HG03159 (cell line): Measurements from ENCODE around the gene NAA50.

Experiments
- ATAC-seq: cut with Tn5 transposase; IDR thresholded peaks from one replicate; pipeline ENCODE4 v1.9.1; 2021; ENCODE audit warnings: mild to moderate bottlenecking, moderate library complexity; ENCODE audit not compliant: unreplicated experiment

Gene NAA50

DNA sequence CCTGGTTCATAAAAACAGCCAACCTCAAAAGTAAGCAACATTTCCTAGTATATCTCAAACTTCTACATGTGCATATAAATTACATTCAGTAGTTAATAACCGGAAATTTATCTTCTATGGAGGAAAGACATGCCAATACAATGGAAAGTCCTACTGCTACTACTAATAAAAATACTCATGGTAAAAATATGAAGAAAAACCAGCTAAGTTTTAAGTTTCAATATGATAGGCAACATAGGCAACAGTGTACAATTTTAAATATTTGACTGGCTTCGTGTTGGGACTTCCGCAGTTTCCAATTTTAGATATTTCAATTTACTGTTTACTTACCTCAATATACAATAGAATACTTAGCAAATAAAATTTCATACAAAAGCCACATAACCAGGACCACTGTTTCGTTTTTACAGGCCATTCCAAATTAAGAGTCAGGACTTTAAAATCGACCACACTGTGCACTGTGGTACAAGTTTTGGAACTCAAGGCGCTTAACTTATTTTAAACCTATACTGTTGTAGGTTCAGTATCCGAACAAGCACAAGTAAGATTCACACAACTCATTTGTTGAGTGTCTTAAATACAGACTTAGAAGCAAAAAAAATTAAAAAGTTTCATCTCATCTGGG lies 2.9 kb downstream of the NAA50 start:
- ATAC-seq = no peak

GRCh38 chr3:113741620-113742019 lies 4.4 kb downstream of the NAA50 start:
- ATAC-seq = no peak

DNA sequence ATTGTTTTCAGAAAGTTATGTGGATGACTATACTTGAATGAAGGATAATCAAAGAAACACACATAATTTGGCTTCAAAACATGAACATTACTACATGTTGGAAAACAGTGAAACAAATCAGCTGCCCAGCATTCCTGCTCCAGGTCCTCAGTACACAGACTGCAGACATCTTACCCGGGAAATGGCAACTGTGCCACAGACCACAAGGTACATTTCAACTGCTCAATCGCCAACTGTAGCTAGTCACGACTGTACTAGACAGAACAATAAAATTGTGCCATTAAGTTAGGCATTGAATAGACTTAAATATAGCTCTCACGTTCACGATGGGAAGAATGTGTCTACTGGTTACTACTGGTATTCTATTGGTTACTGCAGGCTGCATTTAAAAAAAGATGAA lies 5.0 kb downstream of the NAA50 start:
- ATAC-seq = no peak

DNA sequence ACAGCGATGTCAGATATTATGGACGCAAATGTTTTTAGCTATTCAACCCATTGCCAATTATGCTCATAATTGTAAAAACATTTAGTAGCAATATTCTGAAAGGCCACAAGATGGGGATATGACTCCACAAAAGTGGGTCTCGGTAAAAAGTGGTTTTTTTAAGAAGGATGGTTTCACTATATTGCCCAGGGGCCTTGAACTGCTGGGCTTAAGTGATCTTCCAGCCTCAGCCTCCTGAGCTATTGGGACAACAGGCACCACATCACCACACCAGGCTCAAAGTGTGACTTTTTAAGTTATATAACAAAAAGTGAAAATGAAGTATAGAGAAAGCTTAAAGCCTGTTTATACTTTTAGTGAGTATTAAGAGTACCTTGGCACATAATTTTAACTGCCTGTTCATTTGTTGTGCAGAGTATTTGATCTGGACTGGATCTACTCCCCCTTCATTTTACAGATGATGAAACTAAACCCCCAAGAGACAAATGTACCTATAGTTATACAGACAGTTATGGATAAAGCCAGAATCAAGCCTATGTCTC lies 9.4 kb downstream of the NAA50 start:
- ATAC-seq = peak; percentile 65

GRCh38 chr3:113731694-113732093 lies 14.4 kb downstream of the NAA50 start:
- no peak for ATAC-seq

DNA sequence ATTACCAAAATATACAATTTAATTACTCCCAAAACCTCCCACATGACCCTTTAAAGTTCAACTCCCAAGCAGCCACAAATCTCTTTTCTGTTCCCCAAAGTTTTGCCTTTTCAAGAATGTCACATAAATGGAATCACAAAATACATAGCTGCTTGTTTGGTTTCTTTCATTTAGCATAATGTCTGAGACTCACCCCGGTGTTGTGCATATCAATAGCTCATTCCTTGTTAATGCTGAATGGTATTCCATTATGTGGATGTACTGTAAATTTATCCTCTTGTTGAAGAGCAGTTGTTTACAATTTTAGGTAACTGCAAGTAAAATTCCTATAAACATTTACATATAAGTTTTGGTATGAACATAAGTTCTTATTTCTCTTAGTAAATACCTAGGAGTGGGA lies 15.5 kb downstream of the NAA50 start:
- ATAC-seq = no peak

- ATAC-seq = no peak
Measured at GRCh38 chr3:113728661-113729060, 17.4 kb downstream of the NAA50 start.

DNA sequence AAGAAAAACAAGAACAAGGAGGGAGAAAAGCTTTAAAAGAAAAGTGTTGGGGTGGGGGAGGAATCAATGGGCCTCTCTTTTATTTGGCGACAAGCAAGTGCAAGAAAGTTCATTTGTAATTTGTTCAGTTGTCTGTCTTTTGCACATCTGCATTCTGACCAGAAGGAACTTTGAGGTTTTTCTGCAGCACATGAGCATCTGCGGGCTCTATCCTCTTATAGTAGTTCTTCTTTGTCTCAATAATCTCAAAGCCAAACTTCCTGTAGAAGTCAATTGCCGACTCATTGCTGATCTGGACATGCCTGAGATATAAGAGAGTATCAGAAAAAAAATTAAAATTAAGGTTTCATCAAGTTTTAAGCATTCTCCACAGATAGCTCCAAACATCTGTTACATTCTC lies 24.4 kb downstream of the NAA50 start:
- no peak for ATAC-seq

GRCh38 chr3:113719758-113720157 lies 26.3 kb downstream of the NAA50 start:
- ATAC-seq = no peak

DNA sequence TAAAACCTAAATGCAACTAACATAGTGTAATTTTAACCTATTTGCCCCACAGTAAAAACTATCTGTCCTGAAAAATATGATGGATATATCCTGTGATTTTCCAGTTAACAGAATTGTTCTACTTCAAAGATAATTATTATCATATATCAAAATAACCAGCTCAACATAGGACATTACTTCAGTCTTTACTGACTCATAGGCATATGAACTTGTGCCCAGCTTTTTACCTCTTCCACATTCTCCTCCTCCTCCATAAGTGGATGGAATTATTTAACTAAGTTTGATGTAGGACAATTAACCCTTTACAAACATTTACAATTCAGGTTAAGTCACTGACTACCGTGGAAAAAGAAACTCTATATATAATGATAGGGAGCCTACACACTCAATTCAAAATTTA lies 26.8 kb downstream of the NAA50 start:
- no peak for ATAC-seq

- ATAC-seq = no peak
Measured at GRCh38 chr3:113717818-113718217, 28.2 kb downstream of the NAA50 start.

GRCh38 chr3:113717308-113717707 lies 28.7 kb downstream of the NAA50 start:
- ATAC-seq = no peak

GRCh38 chr3:113714702-113715101 lies 31.3 kb downstream of the NAA50 start:
- no peak for ATAC-seq

DNA sequence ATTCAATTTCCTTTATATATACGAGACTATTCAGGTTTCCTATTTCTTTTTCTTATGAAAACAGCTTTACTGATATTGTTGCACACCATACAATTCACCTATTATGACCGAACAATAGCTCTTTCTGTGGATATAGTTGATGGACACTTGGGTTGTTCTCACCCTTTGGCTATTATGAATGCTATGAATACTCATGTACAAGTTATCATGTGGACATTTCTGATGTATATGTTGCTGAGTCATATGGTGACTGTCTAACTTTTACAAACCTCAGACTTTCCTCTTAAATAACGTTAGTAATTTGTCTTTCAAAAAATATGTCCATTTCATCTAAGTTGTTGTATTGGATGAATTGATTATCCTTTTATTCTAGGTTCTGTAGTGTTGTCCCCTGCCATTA lies 33.9 kb downstream of the NAA50 start:
- ATAC-seq = no peak

DNA sequence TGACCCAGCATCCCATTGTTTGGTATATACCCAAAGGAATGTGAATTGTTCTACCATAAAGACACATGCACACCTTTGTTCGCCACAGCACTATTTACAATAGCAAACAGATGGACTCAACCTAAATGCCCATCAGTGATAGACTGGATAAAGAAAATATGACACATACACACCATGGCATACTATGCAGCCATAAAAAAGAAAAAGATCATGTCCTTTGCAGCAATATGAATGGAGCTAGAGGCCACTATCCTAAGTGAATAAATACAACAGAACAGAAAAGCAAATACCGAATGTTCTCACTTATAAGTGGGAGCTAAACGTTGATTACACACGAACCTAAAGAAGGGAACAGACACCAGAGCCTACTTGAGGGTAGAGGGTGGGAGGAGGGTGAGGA lies 38.2 kb downstream of the NAA50 start:
- no peak for ATAC-seq

GRCh38 chr3:113698956-113699355 lies 47.1 kb downstream of the NAA50 start:
- ATAC-seq = no peak

GRCh38 chr3:113698213-113698742 lies 47.8 kb downstream of the NAA50 start:
- ATAC-seq = no peak

DNA sequence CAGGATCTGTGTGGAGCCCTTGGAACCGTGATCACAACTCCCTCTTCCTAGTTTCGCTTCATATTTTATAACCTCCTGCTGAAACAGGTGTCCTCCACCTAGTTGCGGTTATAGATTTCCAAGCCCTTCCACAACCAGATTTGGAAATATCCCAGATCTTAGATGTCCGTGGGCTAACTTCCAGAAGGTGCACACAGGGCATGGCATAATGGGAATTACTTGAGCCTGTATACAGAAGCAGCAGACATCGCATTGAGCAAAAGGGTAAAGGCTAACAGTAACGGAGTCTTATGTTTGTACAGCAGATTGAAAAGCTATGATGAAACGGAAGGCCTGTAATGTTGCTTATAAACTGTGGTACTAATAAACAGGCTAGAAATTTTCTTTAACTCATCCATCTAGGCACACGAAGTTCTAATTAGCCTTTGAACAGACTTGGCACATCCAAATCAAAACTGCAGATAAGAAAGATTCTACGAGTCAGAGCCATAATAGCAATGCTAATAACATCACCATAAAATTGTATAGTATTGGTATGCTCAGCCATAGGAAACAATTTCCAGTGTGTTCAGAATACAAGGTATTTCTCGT lies 48.5 kb downstream of the NAA50 start:
- no peak for ATAC-seq

DNA sequence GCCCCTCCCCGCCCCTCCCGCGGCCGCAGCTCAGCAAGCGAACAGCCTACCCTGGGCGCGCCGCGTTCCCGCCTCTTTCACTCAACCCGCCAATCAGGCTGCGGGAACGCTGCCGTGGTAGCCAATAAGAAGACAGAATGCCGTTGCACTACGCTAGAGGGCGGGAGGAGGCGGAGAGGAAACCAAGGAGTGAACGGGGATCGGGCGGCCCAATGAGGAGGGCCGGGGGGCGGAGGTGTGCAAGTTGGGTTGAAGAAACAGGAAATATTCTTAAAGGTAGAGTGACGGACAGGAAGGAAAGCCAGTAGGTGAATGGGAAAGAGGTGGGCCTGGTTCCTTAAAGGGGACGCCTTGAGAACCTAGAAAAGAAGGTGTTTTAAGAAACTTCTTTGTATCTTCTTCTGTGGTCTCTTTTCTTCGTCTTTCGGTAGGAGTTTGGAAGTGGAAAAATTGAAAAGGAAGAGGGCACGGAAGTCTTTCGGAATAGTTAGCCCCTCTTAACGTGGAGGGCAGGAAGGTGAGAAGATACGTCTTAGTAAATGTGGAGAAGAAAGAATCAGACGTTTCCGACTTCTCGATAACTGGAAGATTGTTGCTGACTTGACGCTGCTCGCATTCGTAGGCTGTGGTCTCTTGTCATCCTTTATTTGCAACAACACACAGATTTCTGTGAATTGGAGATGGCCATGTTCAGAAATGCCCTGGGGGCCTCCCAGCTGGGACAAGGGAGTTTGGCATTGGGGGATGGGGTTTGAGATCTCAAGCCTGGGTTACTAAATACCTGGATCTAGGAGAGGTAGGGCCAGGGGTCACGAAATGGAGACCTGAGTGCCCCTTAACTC lies 49.2 kb downstream of the NAA50 start:
- ATAC-seq = peak; percentile 95

DNA sequence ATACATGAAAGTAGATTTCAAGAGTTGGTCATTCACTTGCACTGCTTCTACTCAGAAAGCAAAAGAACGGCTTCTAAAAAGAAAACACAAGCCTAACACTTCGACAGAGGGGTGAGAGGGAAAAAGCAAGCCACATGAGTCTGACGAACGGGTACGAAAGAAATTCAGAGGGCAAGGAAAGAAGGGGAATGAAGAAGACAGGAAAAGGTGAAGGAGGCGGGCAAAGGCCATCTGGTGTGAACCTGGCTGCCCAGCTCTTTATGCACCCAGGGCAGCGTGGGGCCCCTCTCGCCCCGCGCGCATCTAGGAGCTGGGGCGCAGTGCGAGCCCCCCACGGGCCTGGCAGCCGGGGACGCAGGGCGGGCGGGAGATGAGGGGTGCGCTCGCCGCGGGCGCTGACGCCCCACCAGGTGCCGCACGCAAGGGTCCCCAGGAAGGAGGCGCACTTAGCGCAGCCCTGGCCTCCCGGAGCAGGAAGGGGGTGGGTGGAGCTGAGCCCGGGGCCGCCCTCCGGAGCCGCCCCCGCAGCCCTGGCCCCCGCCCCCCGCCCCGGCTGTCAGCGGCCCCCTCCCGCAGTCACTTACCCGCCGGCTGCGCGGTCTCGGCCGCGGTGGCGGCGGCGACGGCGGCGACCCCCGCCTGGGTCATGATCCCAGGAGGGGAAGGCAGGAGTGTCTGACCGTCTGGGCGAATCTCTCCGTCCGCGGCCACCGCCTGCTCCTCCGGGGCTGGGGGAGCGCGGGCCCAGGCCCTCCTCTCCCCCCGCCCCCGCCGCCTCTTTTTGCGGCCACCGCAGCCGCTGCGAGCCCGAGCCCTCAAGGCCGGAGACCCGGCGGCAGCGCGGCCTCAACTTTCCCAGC lies 50.0 kb downstream of the NAA50 start, which contains the start of gene USF3:
USF3 (minus strand) TSS at position 857 of the 860 bp plus-strand sequence. CDS start 21,764 bp downstream, outside the sequence.
- peak; percentile 62 for ATAC-seq

DNA sequence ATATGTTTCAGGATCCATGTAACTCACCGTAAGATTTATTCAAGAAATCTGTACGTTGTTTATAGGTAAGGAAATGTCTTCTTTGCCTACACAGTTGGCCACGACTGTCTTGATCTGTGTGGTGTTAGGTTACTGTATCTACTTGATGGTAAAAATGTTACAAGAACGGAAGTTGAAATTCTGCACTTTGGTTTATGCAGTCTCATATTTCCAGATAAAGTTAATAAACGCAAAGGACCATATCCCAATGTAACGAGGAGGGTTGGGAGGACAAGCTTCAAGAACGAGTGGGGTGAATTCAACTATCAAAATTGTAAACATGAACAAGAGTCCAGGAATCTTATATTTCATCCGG lies 50.6 kb downstream of the NAA50 start:
- no peak for ATAC-seq
